Measurements from ENCODE around the gene ZNF490.
"Not testable (repeated sequence)": the region's sequence is repeated elsewhere in the genome, so short reads cannot be mapped to it uniquely, and the experiment has no call there.

DNA sequence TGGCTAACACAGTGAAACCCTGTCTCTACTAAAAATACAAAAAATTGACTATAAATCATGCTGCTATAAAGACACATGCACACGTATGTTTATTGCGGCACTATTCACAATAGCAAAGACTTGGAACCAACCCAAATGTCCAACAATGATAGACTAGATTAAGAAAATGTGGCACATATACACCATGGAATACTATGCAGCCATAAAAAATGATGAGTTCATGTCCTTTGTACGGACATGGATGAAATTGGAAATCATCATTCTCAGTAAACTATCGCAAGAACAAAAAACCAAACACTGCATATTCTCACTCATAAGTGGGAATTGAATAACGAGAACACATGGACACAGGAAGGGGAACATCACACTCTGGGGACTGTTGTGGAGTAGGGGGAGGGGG is 44.2 kb downstream of the ZNF490 start:
- TF ChIP-seq, protein P1, sequence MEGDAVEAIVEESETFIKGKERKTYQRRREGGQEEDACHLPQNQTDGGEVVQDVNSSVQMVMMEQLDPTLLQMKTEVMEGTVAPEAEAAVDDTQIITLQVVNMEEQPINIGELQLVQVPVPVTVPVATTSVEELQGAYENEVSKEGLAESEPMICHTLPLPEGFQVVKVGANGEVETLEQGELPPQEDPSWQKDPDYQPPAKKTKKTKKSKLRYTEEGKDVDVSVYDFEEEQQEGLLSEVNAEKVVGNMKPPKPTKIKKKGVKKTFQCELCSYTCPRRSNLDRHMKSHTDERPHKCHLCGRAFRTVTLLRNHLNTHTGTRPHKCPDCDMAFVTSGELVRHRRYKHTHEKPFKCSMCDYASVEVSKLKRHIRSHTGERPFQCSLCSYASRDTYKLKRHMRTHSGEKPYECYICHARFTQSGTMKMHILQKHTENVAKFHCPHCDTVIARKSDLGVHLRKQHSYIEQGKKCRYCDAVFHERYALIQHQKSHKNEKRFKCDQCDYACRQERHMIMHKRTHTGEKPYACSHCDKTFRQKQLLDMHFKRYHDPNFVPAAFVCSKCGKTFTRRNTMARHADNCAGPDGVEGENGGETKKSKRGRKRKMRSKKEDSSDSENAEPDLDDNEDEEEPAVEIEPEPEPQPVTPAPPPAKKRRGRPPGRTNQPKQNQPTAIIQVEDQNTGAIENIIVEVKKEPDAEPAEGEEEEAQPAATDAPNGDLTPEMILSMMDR (IDR thresholded peaks at IDR 0.05; ENCODE audit: poor library complexity): not testable (repeated sequence)
- not testable (repeated sequence) for TF ChIP-seq EZH2 (IDR thresholded peaks at IDR 0.05; ENCODE audit: borderline replicate concordance)

Data from hepatocyte (in vitro differentiated cells).